GM23338 (cell line): Measurements from ENCODE around the gene KRTAP12-2. TPM values are rescaled to one million over a fixed set of nuclear protein-coding genes. Genes with fewer than 3 reads are reported as not detected.
A peak's percentile ranks its signal among the peaks of the same experiment; 100 is the strongest.

ENCODE experiments used
- ATAC-seq: fragments of 200-7000 bp; cut with Tn5 transposase; 3 replicates; pipeline ENCODE4 v1.9.1; 2020
- DNase-seq: peaks from one replicate; pipeline ENCODE4 v3.0.0-alpha.2; 2015; ENCODE audit warnings: low spot score
- H2AFZ ChIP-seq: fragments of 200-600 bp; sonication (generic); 2 replicates; pipeline ENCODE4 v1.8.0; 2016; ENCODE audit warnings: antibody characterized with exemption, mild to moderate bottlenecking, moderate library complexity
- H3F3A ChIP-seq: fragments of 200-600 bp; sonication (generic); replicated peaks from 2 replicates; pipeline ENCODE4 v1.8.0; 2017; ENCODE audit warnings: antibody characterized with exemption, mixed run types, low read depth
- H3K27ac ChIP-seq: fragments of 200-600 bp; sonication (generic); 2 replicates; pipeline ENCODE4 v1.6.1; 2016; ENCODE audit warnings: low read depth
- H3K27me3 ChIP-seq: fragments of 200-600 bp; sonication (generic); 2 replicates; pipeline ENCODE4 v1.8.0; 2016; ENCODE audit warnings: mild to moderate bottlenecking, mixed run types, moderate library complexity; ENCODE audit not compliant: insufficient read depth
- H3K36me3 ChIP-seq: fragments of 200-600 bp; sonication (generic); 2 replicates; pipeline ENCODE4 v1.8.0; 2016; ENCODE audit warnings: mild to moderate bottlenecking; ENCODE audit not compliant: insufficient read depth
- H3K4me1 ChIP-seq: fragments of 200-600 bp; sonication (generic); 2 replicates; pipeline ENCODE4 v1.8.0; 2016; ENCODE audit warnings: mild to moderate bottlenecking, moderate library complexity; ENCODE audit not compliant: insufficient read depth
- H3K4me2 ChIP-seq: fragments of 200-600 bp; sonication (generic); 2 replicates; pipeline ENCODE4 v1.7.1; 2017; ENCODE audit warnings: mixed run types
- H3K4me3 ChIP-seq: fragments of 200-600 bp; sonication (generic); 2 replicates; pipeline ENCODE4 v1.6.1; 2016; ENCODE audit warnings: mixed run types
- H3K79me2 ChIP-seq: fragments of 200-600 bp; sonication (generic); replicated peaks from 2 replicates; pipeline ENCODE4 v1.8.0; 2017; ENCODE audit warnings: mild to moderate bottlenecking; ENCODE audit not compliant: insufficient read depth
- H3K9me2 ChIP-seq: fragments of 200-600 bp; sonication (generic); 2 replicates; pipeline ENCODE4 v1.8.0; 2017; ENCODE audit not compliant: insufficient read depth
- H4K20me1 ChIP-seq: fragments of 200-600 bp; sonication (generic); replicated peaks from 2 replicates; pipeline ENCODE4 v1.8.0; 2017; ENCODE audit warnings: mild to moderate bottlenecking; ENCODE audit not compliant: insufficient read depth
- H3K27ac Mint-ChIP-seq: 2 replicates; pipeline ENCODE4 v1.8.0; 2020; ENCODE audit warnings: inconsistent platforms, mild to moderate bottlenecking, moderate library complexity, mixed read lengths
- H3K27me3 Mint-ChIP-seq: 3 replicates; pipeline ENCODE4 v1.8.0; 2022; ENCODE audit warnings: low read depth, mild to moderate bottlenecking, moderate library complexity, mixed read lengths, inconsistent platforms; ENCODE audit not compliant: insufficient read depth, poor library complexity
- H3K36me3 Mint-ChIP-seq: 3 replicates; pipeline ENCODE4 v1.8.0; 2021; ENCODE audit warnings: low read depth, mild to moderate bottlenecking, inconsistent platforms, moderate library complexity, mixed read lengths
- H3K4me1 Mint-ChIP-seq: 3 replicates; pipeline ENCODE4 v1.8.0; 2020; ENCODE audit warnings: mild to moderate bottlenecking, inconsistent platforms, mixed read lengths
- H3K4me3 Mint-ChIP-seq: 3 replicates; pipeline ENCODE4 v1.8.0; 2021; ENCODE audit warnings: moderate library complexity, mild to moderate bottlenecking, inconsistent platforms, mixed read lengths
- H3K9me3 Mint-ChIP-seq: 3 replicates; pipeline ENCODE4 v1.8.0; 2020; ENCODE audit warnings: moderate library complexity, mild to moderate bottlenecking, inconsistent platforms, mixed read lengths
- CREB1 ChIP-seq: fragments of 250-450 bp; sonication (Bioruptor Pico); IDR thresholded peaks from 2 replicates; pipeline ENCODE4 v1.5.0; 2020; ENCODE audit warnings: low read depth, mild to moderate bottlenecking, moderate library complexity
- EZH2 ChIP-seq: fragments of 200-600 bp; sonication (generic); IDR thresholded peaks from one replicate; pipeline ENCODE4 v1.8.0; 2017; ENCODE audit warnings: antibody characterized with exemption, mild to moderate bottlenecking, low read depth; ENCODE audit not compliant: unreplicated experiment
- JUNB ChIP-seq: IDR thresholded peaks from one replicate; pipeline ENCODE4 v1.6.1; 2016; ENCODE audit warnings: antibody characterized with exemption; ENCODE audit not compliant: unreplicated experiment
- NANOG ChIP-seq: IDR thresholded peaks from 2 replicates; pipeline ENCODE4 v1.6.1; 2016; ENCODE audit warnings: antibody characterized with exemption, borderline replicate concordance
- POLR2AphosphoS5 ChIP-seq: IDR thresholded peaks from 2 replicates; pipeline ENCODE4 v1.6.1; 2016; ENCODE audit warnings: antibody characterized with exemption, low read depth
- STAT1 ChIP-seq: IDR thresholded peaks from one replicate; pipeline ENCODE4 v1.6.1; 2016; ENCODE audit warnings: antibody characterized with exemption; ENCODE audit not compliant: unreplicated experiment
- polyA plus RNA-seq: library from polyadenylated mRNA; unstranded; fragments of >200 nt; fragmentation: Nextera tagmentation; extraction: Ambion mirVana; gene quantifications from 2 replicates; pipeline ENCODE4 v1.2.1, GENCODE V29; 2016
- total RNA-seq: library from RNA; depleted of rRNA; stranded (reverse); fragments of >200 nt; shearing (Covaris generic); gene quantifications from 2 replicates; pipeline ENCODE4 v1.2.3, GENCODE V29; 2014
- TF ChIP-seq, protein P1 (sequence below), 2 experiments: fragments of 200-600 bp in 1 of 2; sonication (generic) in 1 of 2; conservative IDR thresholded peaks; 2 replicates each; pipeline versions ENCODE4 v1.5.1 to v1.6.1; 2016 to 2017; ENCODE audit warnings: antibody characterized with exemption in 2 of 2, low read depth in 2 of 2, mild to moderate bottlenecking in 2 of 2, moderate library complexity in 1 of 2

The KRTAP12-2 gene
- total and polyA plus RNA-seq, 2 experiments from 2014 or later = not detected

DNA sequence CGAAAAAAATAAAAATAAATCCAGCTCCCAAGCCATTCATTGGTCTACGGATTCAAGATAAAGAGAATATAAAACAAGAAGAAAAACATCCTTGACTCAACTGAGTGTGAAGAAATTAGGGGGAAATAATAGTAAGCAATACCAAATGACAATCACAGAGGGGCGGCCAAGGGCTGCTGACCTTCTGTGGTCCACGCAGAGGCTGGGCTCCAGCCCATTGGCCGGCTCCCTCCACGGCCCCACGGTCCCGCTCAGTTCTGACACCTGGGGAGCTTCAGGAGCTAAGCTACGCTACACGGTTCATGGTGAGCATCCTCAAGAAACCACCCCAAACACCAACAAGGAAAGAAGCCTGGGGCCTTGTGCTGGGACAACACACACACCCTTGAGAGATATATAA is 29.8 kb upstream of the KRTAP12-2 start:
- H3K4me2 ChIP-seq = no peak overlapping the region
- no peaks in the 10 kb centered on the region for H3K27me3 ChIP-seq
- H3K27ac Mint-ChIP-seq = no peak overlapping the region
- no peak for DNase-seq
- H3K4me1 Mint-ChIP-seq = peaks cover 49% of the 10 kb centered on the region
- H3K27me3 Mint-ChIP-seq = peaks cover 19% of the 10 kb centered on the region
- no peak for TF ChIP-seq CREB1 (CRISPR knock-in tag)
- TF ChIP-seq, protein P1, sequence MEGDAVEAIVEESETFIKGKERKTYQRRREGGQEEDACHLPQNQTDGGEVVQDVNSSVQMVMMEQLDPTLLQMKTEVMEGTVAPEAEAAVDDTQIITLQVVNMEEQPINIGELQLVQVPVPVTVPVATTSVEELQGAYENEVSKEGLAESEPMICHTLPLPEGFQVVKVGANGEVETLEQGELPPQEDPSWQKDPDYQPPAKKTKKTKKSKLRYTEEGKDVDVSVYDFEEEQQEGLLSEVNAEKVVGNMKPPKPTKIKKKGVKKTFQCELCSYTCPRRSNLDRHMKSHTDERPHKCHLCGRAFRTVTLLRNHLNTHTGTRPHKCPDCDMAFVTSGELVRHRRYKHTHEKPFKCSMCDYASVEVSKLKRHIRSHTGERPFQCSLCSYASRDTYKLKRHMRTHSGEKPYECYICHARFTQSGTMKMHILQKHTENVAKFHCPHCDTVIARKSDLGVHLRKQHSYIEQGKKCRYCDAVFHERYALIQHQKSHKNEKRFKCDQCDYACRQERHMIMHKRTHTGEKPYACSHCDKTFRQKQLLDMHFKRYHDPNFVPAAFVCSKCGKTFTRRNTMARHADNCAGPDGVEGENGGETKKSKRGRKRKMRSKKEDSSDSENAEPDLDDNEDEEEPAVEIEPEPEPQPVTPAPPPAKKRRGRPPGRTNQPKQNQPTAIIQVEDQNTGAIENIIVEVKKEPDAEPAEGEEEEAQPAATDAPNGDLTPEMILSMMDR (conservative IDR thresholded peaks at IDR 0.05; ENCODE audit: low read depth in 2 of 2) = peak; percentile 15 to 34; a peak in 3 of 4 replicates
- no peaks in the 10 kb centered on the region for H3K9me2 ChIP-seq
- no peak overlapping the region for H3K4me3 ChIP-seq
- H3K4me3 Mint-ChIP-seq = no peak overlapping the region; the same call in 2 of the 3 replicates
- H3F3A ChIP-seq = no peaks in the 10 kb centered on the region
- H2AFZ ChIP-seq = peak overlapping the region; percentile 74; the same call in 1 of the 2 replicates
- H4K20me1 ChIP-seq = no peaks in the 10 kb centered on the region
- H3K36me3 ChIP-seq = no peaks in the 10 kb centered on the region; the same call in 1 of the 2 replicates
- peak; percentile 32 for ATAC-seq
- H3K27ac ChIP-seq = no peak overlapping the region
- no peaks in the 10 kb centered on the region for H3K79me2 ChIP-seq
- H3K4me1 ChIP-seq = peaks cover 15% of the 10 kb centered on the region; the same call in 1 of the 2 replicates
- H3K9me3 Mint-ChIP-seq = peaks cover 19% of the 10 kb centered on the region; the same call in 2 of the 3 replicates
- H3K36me3 Mint-ChIP-seq = peaks cover 17% of the 10 kb centered on the region; the same call in 1 of the 3 replicates

DNA sequence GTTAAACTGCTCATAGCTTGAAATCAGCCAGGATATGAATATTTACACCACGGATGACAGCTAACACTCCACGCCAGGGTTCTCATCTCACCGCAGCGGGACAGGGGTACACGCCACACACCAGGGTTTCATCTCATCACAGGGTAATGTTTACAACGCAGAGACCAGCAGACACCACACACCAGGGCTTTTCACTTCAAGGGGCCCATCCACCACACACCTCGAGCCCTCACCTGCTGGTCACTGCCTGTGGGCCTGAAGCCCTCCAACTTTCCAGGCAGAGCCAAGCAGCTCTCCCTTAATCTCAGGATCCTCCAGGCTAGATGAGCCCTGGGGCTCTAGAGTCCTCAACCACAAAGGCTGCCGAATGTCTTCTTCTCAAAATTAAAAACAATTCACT is 28.9 kb upstream of the KRTAP12-2 start:
- DNase-seq (no peak), ATAC-seq (no peak)
- H3K4me3 ChIP-seq = no peak overlapping the region
- peaks cover 11% of the 10 kb centered on the region; the same call in 1 of the 2 replicates for H3K4me1 ChIP-seq
- Mint-ChIP-seq H3K4me1 (peaks cover 45% of the 10 kb centered on the region), H3K27me3 (peaks cover 14% of the 10 kb centered on the region), H3K4me3 (no peak overlapping the region), H3K9me3 (peaks cover 19% of the 10 kb centered on the region; the same call in 2 of the 3 replicates), H3K36me3 (peaks cover 17% of the 10 kb centered on the region; the same call in 1 of the 3 replicates), H3K27ac (no peak overlapping the region)
- H4K20me1 ChIP-seq = no peaks in the 10 kb centered on the region
- TF ChIP-seq EZH2 = no peak
- TF ChIP-seq POLR2AphosphoS5 = no peak
- TF ChIP-seq CREB1 (CRISPR knock-in tag) = no peak
- TF ChIP-seq STAT1 = no peak
- no peak for TF ChIP-seq JUNB
- TF ChIP-seq NANOG = no peak
- no peaks in the 10 kb centered on the region for H3K9me2 ChIP-seq
- H3K4me2 ChIP-seq = no peak overlapping the region
- H3K79me2 ChIP-seq = no peaks in the 10 kb centered on the region
- no peaks in the 10 kb centered on the region for H3K27me3 ChIP-seq
- no peak overlapping the region for H2AFZ ChIP-seq
- no peak overlapping the region for H3K27ac ChIP-seq
- H3F3A ChIP-seq = no peaks in the 10 kb centered on the region
- no peaks in the 10 kb centered on the region; the same call in 1 of the 2 replicates for H3K36me3 ChIP-seq

DNA sequence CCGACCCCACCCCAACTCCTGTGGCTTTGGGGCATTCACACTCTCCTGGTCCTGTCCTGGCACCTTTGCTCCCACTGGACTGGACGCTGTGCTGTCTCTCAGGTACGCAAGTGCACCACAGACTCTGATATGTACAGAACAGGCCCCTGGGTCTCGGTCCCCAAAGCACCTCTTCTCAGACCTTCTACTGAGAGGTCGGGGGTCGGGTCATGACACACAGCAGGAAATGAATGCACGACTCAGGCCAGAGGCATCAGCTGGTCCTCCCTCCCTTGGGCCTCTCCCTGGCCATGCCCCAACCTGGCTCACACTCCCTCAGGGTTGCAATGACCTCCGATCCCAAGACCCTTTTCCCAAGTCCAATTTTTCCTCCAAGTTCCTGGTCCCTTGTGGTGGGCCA is 28.5 kb upstream of the KRTAP12-2 start:
- Histone ChIP-seq H3K27ac (no peak overlapping the region), H3K36me3 (no peaks in the 10 kb centered on the region; the same call in 1 of the 2 replicates), H3K4me3 (no peak overlapping the region), H3F3A (no peaks in the 10 kb centered on the region), H3K27me3 (no peaks in the 10 kb centered on the region), H3K9me2 (no peaks in the 10 kb centered on the region), H3K79me2 (no peaks in the 10 kb centered on the region), H3K4me2 (no peak overlapping the region), H4K20me1 (no peaks in the 10 kb centered on the region), H2AFZ (no peak overlapping the region), H3K4me1 (peaks cover 11% of the 10 kb centered on the region; the same call in 1 of the 2 replicates)
- DNase-seq (no peak), ATAC-seq (no peak)
- H3K36me3 Mint-ChIP-seq = peaks cover 17% of the 10 kb centered on the region; the same call in 1 of the 3 replicates
- no peak overlapping the region for H3K4me3 Mint-ChIP-seq
- TF ChIP-seq CREB1 (CRISPR knock-in tag) = no peak
- peaks cover 44% of the 10 kb centered on the region for H3K4me1 Mint-ChIP-seq
- no peak overlapping the region for H3K27ac Mint-ChIP-seq
- peaks cover 19% of the 10 kb centered on the region; the same call in 2 of the 3 replicates for H3K9me3 Mint-ChIP-seq
- H3K27me3 Mint-ChIP-seq = peaks cover 12% of the 10 kb centered on the region
